Measurements from ENCODE around the gene KDM4C. TPM values are rescaled to one million over a fixed set of nuclear protein-coding genes. Genes with fewer than 3 reads are reported as not detected.

The KDM4C gene
- total RNA-seq, 1 experiment from 2014 or later, result 7.1 TPM

DNA sequence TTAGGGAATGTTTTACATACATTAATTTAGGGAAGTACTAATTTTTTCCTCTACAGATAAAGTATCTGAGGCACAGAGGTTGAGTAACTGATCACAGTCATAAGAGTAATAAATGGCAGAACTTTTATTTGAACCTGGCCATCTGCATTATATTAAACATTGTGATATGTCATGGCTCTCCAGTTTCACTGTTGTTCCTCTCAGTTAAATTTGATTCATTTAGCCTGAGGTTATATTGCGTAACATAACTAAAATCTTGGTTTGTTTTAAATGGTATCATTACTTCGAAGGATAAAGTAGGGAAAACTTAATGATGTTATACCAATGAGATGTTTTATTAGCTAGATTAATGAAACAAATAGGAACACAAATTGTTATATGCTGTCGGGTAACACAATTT, 284.4 kb downstream of the KDM4C start:
- DNase-seq (ENCODE audit: low read depth, low spot score) (no peak), ATAC-seq (no peak)
- no TSS peak for BruUV-seq (replicated peaks)
- Histone ChIP-seq H3K36me3 (ENCODE audit: control insufficient read depth, insufficient read depth, low read length) (no peaks in the 10 kb centered on the region), H3K4me3 (ENCODE audit: low read depth in 2 of 2, low read length in 2 of 2) (no peak overlapping the region), H3K4me1 (ENCODE audit: control insufficient read depth, insufficient read depth, low read length) (no peaks in the 10 kb centered on the region), H3K27me3 (ENCODE audit: control insufficient read depth, insufficient read depth, low read length) (no peaks in the 10 kb centered on the region), H3K9me3 (ENCODE audit: control insufficient read depth, insufficient read depth, low read depth, low read length) (no peaks in the 10 kb centered on the region), H3K27ac (ENCODE audit: low read length) (no peak overlapping the region)
- intact Hi-C loops (cut with micrococcal nuclease; ENCODE audit: unreplicated experiment) (no loop called here), in situ Hi-C loops (cut with HindIII; ENCODE audit: low pct_unique_long_range_greater_than_20kb, low sequenced_read_pairs) (no loop called here)
- POLR2A ChIA-PET, result no interaction called here
- TF ChIP-seq SIN3A (IDR thresholded peaks at IDR 0.05; ENCODE audit: borderline replicate concordance, insufficient read depth, low read depth, low read length), result no peak
- TF ChIP-seq TCF7L2 (IDR thresholded peaks at IDR 0.05; ENCODE audit: low read depth, low read length), result no peak
- TF ChIP-seq, protein P1, sequence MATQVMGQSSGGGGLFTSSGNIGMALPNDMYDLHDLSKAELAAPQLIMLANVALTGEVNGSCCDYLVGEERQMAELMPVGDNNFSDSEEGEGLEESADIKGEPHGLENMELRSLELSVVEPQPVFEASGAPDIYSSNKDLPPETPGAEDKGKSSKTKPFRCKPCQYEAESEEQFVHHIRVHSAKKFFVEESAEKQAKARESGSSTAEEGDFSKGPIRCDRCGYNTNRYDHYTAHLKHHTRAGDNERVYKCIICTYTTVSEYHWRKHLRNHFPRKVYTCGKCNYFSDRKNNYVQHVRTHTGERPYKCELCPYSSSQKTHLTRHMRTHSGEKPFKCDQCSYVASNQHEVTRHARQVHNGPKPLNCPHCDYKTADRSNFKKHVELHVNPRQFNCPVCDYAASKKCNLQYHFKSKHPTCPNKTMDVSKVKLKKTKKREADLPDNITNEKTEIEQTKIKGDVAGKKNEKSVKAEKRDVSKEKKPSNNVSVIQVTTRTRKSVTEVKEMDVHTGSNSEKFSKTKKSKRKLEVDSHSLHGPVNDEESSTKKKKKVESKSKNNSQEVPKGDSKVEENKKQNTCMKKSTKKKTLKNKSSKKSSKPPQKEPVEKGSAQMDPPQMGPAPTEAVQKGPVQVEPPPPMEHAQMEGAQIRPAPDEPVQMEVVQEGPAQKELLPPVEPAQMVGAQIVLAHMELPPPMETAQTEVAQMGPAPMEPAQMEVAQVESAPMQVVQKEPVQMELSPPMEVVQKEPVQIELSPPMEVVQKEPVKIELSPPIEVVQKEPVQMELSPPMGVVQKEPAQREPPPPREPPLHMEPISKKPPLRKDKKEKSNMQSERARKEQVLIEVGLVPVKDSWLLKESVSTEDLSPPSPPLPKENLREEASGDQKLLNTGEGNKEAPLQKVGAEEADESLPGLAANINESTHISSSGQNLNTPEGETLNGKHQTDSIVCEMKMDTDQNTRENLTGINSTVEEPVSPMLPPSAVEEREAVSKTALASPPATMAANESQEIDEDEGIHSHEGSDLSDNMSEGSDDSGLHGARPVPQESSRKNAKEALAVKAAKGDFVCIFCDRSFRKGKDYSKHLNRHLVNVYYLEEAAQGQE (IDR thresholded peaks at IDR 0.05; ENCODE audit: insufficient read depth in 1 of 2, low read depth in 2 of 2, low read length in 1 of 2), result no peak
- TF ChIP-seq POLR2AphosphoS5 (IDR thresholded peaks at IDR 0.05; ENCODE audit: low read depth, low read length), result no peak
- TF ChIP-seq CTCF (IDR thresholded peaks at IDR 0.05), result no peak
- CTCF ChIA-PET, result no interaction called here

GRCh38 chr9:7045361-7045760, 287.6 kb downstream of the KDM4C start:
- no peaks in the 10 kb centered on the region for H3K36me3 ChIP-seq (ENCODE audit: control insufficient read depth, insufficient read depth, low read length)
- in situ Hi-C loops (cut with HindIII; ENCODE audit: low pct_unique_long_range_greater_than_20kb, low sequenced_read_pairs) (no loop called here), intact Hi-C loops (cut with micrococcal nuclease; ENCODE audit: unreplicated experiment) (no loop called here)
- POLR2A ChIA-PET, result no interaction called here
- DNase-seq (ENCODE audit: low read depth, low spot score) (no peak), ATAC-seq (no peak)
- no peak overlapping the region for H3K27ac ChIP-seq (ENCODE audit: low read length)
- CTCF ChIA-PET, result no interaction called here
- no peaks in the 10 kb centered on the region for H3K9me3 ChIP-seq (ENCODE audit: control insufficient read depth, insufficient read depth, low read depth, low read length)
- H3K27me3 ChIP-seq (ENCODE audit: control insufficient read depth, insufficient read depth, low read length), result no peaks in the 10 kb centered on the region
- no peaks in the 10 kb centered on the region for H3K4me1 ChIP-seq (ENCODE audit: control insufficient read depth, insufficient read depth, low read length)
- BruUV-seq (replicated peaks), result no TSS peak
- TF ChIP-seq, protein P1 (IDR thresholded peaks at IDR 0.05; ENCODE audit: insufficient read depth in 1 of 2, low read depth in 2 of 2, low read length in 1 of 2), result no peak
- TF ChIP-seq CTCF (IDR thresholded peaks at IDR 0.05), result no peak
- no peak for TF ChIP-seq SIN3A (IDR thresholded peaks at IDR 0.05; ENCODE audit: borderline replicate concordance, insufficient read depth, low read depth, low read length)
- TF ChIP-seq TCF7L2 (IDR thresholded peaks at IDR 0.05; ENCODE audit: low read depth, low read length), result no peak
- TF ChIP-seq POLR2AphosphoS5 (IDR thresholded peaks at IDR 0.05; ENCODE audit: low read depth, low read length), result no peak
- no peak overlapping the region for H3K4me3 ChIP-seq (ENCODE audit: low read depth in 2 of 2, low read length in 2 of 2)
